ENCODE results near the gene ST6GAL1.

ST6GAL1 gene

DNA sequence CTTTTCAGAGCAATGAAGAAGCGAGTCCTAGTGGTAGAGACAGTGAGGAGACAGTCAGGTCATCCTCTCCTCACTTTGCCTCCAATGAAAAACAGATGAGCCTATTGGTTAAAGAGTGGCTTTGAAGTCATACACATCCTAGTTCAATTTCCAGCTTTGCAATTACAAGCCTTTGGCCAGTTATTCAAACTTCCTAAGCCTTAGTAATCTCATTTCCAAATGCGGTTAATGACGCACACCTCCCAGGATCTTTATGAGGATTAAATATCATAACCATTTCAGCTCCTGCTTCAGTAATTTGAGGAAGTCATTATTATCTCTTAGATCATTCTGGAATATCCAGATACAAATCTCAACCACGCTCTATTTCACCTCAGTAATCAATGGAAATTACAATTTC is 10.0 kb upstream of the ST6GAL1 start:
- DNase-seq (ENCODE audit: low read depth) = no peak
- TF ChIP-seq, protein P1, sequence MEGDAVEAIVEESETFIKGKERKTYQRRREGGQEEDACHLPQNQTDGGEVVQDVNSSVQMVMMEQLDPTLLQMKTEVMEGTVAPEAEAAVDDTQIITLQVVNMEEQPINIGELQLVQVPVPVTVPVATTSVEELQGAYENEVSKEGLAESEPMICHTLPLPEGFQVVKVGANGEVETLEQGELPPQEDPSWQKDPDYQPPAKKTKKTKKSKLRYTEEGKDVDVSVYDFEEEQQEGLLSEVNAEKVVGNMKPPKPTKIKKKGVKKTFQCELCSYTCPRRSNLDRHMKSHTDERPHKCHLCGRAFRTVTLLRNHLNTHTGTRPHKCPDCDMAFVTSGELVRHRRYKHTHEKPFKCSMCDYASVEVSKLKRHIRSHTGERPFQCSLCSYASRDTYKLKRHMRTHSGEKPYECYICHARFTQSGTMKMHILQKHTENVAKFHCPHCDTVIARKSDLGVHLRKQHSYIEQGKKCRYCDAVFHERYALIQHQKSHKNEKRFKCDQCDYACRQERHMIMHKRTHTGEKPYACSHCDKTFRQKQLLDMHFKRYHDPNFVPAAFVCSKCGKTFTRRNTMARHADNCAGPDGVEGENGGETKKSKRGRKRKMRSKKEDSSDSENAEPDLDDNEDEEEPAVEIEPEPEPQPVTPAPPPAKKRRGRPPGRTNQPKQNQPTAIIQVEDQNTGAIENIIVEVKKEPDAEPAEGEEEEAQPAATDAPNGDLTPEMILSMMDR (conservative IDR thresholded peaks at IDR 0.05; ENCODE audit: low read depth, low read length) = no peak
- no peak overlapping the region for H3K4me3 ChIP-seq (ENCODE audit: low read depth, low read length)

DNA sequence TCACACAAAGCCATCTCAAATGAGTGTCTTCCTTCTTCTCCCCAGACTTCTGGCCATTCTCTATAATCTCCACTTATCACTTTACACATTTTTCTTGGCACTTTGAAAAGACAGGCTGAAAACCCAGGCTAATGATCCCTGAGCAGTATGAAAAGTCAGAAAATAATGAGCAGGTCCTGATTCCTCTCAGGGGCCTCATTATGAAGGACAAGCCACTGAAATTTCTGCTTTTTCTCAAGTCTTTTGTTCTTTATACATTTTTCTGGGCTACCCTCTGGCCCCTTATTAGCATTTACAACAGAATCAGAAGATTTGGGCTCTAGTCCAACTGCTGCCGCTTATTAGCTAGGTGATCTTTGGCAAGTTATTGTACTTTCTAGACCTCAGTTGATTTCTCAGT is 9.5 kb upstream of the ST6GAL1 start:
- TF ChIP-seq, protein P1 (conservative IDR thresholded peaks at IDR 0.05; ENCODE audit: low read depth, low read length) = no peak
- H3K4me3 ChIP-seq (ENCODE audit: low read depth, low read length) = no peak overlapping the region
- DNase-seq (ENCODE audit: low read depth) = no peak

- H3K4me3 ChIP-seq (ENCODE audit: low read depth, low read length) = no peak overlapping the region
- no peak for DNase-seq (ENCODE audit: low read depth)
- TF ChIP-seq, protein P1 (conservative IDR thresholded peaks at IDR 0.05; ENCODE audit: low read depth, low read length) = no peak
These were observed 8.7 kb upstream of the ST6GAL1 start for GRCh38 chr3:186921578-186921977.

- TF ChIP-seq, protein P1 (conservative IDR thresholded peaks at IDR 0.05; ENCODE audit: low read depth, low read length) = no peak
- H3K4me3 ChIP-seq (ENCODE audit: low read depth, low read length) = no peak overlapping the region
- DNase-seq (ENCODE audit: low read depth) = no peak
These were observed 8.1 kb upstream of the ST6GAL1 start for GRCh38 chr3:186922224-186922623.

DNA sequence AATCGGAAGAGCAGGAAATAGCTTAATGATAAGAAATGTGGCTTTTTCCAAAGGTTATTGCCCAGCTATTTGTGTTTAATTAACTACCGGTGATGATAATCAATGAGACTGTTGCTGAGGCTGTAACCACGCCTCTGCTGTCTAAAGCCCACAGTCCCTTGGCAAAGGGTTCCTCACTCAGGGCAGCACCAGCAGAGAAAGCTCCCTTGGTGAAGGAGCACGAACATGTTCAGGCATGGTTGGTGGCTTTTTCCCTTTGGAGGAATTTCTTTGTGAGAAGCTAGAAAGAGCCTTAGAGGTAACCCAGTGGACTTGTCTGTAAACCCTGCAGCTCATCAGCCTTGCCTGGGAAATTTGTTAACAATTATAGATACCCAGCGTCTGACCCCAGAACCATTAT is 7.5 kb upstream of the ST6GAL1 start:
- peak; percentile 16 for DNase-seq (ENCODE audit: low read depth)
- H3K4me3 ChIP-seq (ENCODE audit: low read depth, low read length) = no peak overlapping the region
- TF ChIP-seq, protein P1 (conservative IDR thresholded peaks at IDR 0.05; ENCODE audit: low read depth, low read length) = no peak

- no peak overlapping the region for H3K4me3 ChIP-seq (ENCODE audit: low read depth, low read length)
- TF ChIP-seq, protein P1 (conservative IDR thresholded peaks at IDR 0.05; ENCODE audit: low read depth, low read length) = no peak
- DNase-seq (ENCODE audit: low read depth) = peak; percentile 34
These were observed 7.1 kb upstream of the ST6GAL1 start for GRCh38 chr3:186923241-186923640.

- no peak overlapping the region for H3K4me3 ChIP-seq (ENCODE audit: low read depth, low read length)
- no peak for DNase-seq (ENCODE audit: low read depth)
- TF ChIP-seq, protein P1 (conservative IDR thresholded peaks at IDR 0.05; ENCODE audit: low read depth, low read length) = no peak
These were observed 4.5 kb upstream of the ST6GAL1 start for GRCh38 chr3:186925826-186926225.

All from choroid plexus epithelial cell (primary cell).